ENCODE data around the gene DNM1L.
A peak's percentile ranks its signal among the peaks of the same experiment; 100 is the strongest.
"Not testable (repeated sequence)": the region's sequence is repeated elsewhere in the genome, so short reads cannot be mapped to it uniquely, and the experiment has no call there.

DNM1L gene

DNA sequence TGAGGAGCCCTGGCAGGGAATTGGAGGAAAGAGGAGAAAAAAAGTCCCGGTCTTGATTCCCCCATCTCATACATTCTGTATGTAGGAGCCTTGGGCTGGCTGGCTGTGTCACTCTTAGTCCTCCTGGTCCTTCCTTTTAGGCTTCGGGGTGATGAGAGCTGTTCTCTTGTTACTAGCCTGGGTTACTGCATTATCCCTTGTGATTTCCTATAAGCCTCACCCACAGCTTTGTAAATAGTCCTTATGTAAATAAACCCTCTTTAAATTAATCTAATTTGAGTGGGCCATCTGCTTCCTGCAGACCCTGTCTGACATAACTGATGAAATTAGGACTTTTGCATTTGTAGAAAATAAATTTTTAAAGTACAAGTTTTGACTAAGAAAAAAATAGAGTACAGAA, 19.2 kb downstream of the DNM1L start:
- no peak for DNase-seq

DNA sequence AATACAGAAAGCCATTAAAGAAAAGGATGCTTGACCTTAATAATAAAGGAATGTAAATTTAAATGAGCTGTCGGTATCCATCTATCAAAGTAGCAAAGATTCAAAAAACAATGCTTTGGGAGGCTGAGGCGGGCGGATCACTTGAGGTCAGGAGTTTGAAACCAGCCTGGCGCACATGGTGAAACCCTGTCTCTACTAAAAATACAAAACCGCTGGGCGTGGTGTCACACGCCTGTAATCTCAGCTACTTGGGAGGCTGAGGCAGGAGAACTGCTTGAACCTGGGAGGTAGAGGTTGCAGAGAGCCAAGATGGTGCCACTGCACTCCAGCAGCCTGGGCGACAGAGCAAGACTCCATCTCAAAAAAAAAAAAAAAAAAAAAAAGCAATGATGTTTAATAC, 20.3 kb downstream of the DNM1L start:
- DNase-seq, result not testable (repeated sequence)

- no peak for DNase-seq
Measured at GRCh38 chr12:32702473-32702872, 23.4 kb downstream of the DNM1L start.

GRCh38 chr12:32702946-32703345, 23.8 kb downstream of the DNM1L start:
- DNase-seq, result no peak

DNA sequence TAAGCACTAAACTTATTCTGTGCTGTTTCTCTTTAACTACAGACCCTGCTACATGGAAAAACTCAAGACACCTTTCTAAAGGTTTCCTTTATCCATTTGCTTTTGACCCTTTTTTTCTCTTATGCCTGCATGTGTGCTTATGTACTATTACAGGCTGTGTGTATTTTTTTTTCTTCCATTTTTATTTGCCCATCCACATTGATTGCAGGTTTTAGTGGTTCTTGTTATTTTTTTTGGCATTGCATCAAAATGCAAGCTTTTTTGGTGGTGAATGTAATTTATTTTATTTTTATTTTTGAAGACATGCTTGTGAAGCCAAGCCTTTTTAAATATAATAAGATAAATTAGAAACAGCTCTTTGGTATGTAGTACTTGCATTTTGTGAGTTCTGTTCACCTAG, 26.7 kb downstream of the DNM1L start:
- DNase-seq, result no peak

DNA sequence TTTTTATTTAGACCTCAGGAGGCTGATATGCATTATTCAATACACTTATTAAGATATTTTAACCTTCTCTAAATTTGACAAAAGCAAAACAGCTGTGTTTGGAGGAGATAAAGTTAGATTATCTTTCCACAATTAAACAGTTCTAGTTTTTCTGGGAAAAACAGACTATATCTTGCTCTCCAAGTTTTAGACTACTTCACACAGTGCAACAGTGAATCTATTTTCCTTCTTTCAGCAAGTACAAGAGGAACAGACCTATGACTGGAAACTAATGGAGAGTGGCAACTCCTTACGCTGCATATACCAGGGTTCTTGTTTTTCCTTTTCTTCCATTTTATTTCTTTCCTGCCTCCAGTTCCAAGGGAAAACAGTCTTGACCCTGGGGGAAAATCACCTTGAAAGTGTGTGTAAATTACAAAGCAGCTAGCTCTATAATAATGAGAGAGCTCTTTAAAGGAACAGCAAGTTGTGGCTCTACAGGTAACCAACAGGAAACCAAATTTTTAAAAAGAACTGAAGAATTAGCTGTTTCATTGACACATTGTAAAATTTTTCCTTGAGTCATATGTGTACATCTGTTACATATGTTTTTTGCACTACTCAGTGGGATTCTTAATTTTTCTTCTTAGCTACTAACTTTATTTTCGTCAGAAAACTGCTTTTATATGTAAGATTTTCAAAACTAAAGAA, 27.4 kb downstream of the DNM1L start:
- no peak for DNase-seq

- no peak for DNase-seq
Measured at GRCh38 chr12:32708926-32709325, 29.8 kb downstream of the DNM1L start.

- DNase-seq, result no peak
Measured at GRCh38 chr12:32714772-32715171, 35.7 kb downstream of the DNM1L start.

GRCh38 chr12:32718926-32719325, 39.8 kb downstream of the DNM1L start:
- no peak for DNase-seq

- not testable (repeated sequence) for DNase-seq
Measured at GRCh38 chr12:32725308-32725707, 46.2 kb downstream of the DNM1L start.

DNA sequence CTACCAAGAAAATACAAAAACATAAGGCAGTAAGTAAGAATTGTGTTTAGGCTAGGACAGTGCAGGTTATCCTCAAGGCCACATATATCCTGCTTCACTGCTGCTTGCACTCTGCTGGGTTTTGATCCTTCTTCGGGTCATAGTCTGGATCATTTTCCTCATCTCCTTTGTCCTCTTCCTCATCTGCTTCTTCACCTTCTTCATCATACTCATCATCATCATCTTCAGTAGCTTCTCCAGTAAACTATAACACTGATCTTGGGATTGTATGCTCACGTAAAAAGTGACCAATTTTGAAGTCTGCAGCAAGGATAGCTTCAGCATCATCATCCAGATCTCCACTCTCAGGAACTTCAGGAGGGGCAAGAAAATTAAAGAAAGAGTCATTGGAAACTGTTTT, 47.2 kb downstream of the DNM1L start:
- no peak for DNase-seq

DNA sequence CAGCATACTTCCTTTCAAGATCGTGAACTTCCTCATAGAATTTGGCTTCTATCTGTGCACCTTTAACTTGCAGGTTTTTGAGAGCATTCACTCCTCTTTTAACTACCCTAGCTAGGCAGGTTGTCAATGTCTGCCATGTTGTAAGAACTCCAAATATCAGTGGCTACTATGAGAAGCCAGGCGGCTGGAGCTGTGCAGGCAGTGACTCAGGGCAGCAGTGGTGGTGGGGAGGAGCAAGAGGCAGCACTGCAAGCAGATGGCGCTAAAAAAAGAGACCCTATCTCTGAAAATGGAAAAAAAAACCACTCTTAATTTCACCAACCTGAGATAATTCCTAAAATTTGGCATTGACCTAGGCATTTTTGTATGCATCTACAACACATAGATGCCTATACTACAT, 48.1 kb downstream of the DNM1L start:
- no peak for DNase-seq

DNA sequence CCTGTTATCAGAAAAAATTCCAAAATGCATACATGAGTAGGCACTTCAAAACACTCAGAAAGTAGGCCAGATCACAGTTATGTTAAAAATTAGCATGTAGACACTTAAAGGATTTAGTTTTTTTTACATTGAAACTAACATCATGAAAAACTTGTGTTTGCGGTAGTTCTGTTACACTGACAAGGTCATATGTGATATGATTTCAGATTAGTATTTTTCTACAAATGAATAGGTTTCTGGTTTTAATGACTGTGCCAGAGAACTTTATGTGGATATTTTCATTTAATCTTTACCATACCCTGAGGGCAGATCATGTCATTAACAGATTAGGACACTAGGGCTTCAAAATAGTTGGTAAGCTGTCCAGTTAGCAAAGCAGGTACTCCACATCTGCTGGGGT, 55.9 kb downstream of the DNM1L start:
- no peak for DNase-seq

- DNase-seq, result no peak
Measured at GRCh38 chr12:32736445-32736844, 57.3 kb downstream of the DNM1L start.

GRCh38 chr12:32737715-32738114, 58.6 kb downstream of the DNM1L start:
- no peak for DNase-seq

DNA sequence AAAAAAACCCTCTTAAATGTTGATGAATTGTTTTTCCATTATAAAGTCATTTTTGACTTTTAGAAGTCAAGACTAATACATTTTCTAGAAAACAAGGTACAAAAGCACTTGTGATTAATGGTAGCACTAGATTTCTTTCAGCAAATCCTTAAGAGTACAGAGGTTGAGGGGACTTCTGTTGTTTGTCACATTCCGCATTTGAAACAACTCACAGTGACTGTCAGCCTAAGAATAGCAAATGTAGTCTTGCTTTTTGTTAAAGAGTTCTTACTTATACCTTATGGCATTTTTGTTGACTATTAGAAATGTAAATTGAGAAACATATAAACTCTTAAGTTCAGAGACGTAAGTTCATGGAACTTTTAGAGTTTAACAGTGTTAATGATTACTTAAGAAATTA, 60.2 kb downstream of the DNM1L start:
- no peak for DNase-seq

DNA sequence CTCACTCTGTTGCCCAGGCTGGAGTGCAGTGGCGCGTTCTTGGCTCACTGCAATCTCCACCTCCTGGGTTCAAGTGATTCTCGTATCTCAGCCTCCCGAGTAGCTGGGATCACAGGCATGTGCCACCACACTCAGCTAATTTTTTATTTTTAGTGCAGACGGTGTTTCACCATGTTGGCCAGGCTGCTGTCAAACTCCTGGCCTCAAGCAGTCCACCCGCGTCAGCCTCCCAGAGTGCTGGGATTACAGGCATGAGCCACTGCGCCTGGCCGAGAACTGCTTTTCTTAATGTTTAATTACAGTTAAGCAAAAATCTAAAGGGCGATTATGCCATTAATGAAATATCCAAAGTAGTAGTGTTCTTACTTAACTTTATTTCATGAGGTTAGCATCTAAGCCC, 63.0 kb downstream of the DNM1L start:
- no peak for DNase-seq

DNA sequence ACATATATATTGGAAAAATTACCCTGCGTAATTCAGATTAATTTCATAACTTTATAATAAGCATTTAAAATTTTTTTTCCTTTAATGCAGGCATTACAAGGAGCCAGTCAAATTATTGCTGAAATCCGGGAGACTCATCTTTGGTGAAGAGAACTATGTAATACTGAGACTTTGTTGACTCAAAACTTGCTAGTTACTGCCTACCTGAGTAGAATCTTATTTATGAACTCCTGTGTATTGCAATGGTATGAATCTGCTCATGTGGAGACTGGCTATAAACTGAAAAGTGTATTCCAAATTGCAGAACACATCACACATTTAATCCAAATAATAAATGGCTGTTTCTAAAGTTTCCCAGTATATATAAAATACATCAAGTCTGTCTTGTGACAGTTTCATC, 64.2 kb downstream of the DNM1L start:
- DNase-seq, result no peak

- no peak for DNase-seq
Measured at GRCh38 chr12:32753605-32754004, 74.5 kb downstream of the DNM1L start.

DNA sequence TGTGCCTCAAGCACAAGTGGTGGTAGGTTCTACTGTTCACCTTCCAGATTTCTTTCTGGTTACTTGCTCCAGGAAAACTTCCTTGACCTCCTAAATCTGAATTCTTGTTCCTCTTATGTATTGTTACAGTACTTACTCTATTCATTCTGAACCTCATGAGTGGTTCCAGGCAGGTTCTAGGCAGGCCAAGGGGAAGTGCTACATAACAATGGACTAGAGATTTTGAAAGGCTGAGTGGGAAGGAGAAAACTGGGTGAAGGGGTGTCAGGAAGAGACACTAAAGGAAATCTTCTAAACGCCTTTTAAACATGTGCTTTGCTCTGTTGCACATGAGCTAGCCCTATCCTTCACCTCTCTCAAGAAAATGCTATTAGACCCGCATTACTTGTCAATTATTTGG, 75.0 kb downstream of the DNM1L start:
- no peak for DNase-seq

GRCh38 chr12:32755051-32755653, 76.1 kb downstream of the DNM1L start:
- DNase-seq, result peak; percentile 76 to 79

- DNase-seq, result peak; percentile 88 to 90
Measured at GRCh38 chr12:32755654-32756475, 76.8 kb downstream of the DNM1L start, which contains the start of gene YARS2. YARS2 (minus strand) TSS chr12:32755897; CDS start chr12:32755874, 23 bp downstream.

DNA sequence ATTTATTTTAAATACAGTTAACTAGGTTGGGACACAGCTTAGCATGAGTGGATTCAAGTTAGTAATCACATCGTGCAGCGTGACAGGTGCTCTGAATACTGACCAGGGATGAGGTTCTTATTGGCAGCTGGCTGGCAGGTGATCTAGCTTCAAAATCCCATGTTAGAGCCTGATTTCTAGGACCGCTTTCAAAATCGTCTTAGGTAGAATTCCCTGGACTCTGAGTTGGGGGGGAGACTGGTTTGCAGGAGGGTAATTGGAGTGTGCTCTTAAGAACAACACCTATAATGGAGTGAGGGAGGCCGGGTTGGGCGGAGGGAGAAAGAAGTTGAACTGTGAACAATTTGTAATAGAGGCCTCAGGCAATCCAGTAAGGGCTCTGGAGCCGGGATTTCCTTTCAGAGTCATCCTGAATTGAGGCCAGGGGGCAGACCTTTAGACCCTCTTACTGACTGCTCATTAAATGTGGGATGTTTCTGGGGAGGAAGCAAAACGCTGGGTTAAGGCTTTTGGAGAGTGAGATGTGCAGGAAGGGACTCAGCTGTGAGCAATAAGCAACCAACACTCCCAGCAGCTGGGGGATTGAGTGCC, 77.5 kb downstream of the DNM1L start:
- no peak for DNase-seq

DNA sequence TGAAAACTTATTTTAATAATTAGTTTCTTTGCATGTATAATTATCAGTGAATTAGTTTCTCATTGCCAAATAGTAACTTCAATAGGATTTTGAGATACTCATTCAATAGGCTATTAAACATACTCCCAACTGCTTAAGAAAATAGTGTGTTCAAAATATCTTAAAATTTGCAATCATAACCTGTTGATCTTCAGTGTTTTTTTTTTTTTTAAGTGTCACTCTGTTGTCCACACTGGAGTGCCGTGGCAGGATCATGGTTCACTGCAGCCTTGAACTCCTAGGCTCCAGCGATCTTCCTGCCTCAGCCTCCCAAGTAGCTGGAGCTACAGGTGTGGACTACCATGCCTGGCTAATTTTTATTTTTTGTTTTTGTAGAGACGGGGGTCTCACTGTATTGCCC, 78.1 kb downstream of the DNM1L start:
- no peak for DNase-seq
